Panc1 (cell line): ENCODE results near the gene ZNF346.
A peak's percentile ranks its signal among the peaks of the same experiment; 100 is the strongest.

Experiments used
- CTCF ChIP-seq: fragments of 450-650 bp; IDR thresholded peaks from 2 replicates; pipeline ENCODE4 v1.5.1; 2017; ENCODE audit warnings: mild to moderate bottlenecking
- POLR2AphosphoS5 ChIP-seq: IDR thresholded peaks from 2 replicates; pipeline ENCODE4 v1.6.1; 2012; ENCODE audit warnings: mild to moderate bottlenecking, low read depth, low read length, moderate library complexity
- SIN3A ChIP-seq: IDR thresholded peaks from 2 replicates; pipeline ENCODE4 v1.6.1; 2012; ENCODE audit warnings: low read depth, mild to moderate bottlenecking, low read length, moderate library complexity, borderline replicate concordance; ENCODE audit not compliant: insufficient read depth
- TF ChIP-seq, protein P1 (sequence below), 2 experiments: IDR thresholded peaks; 2 replicates each; pipeline ENCODE4 v1.6.1; 2011 to 2012; ENCODE audit warnings: low read depth in 2 of 2, control low read depth in 1 of 2, low read length in 1 of 2, mild to moderate bottlenecking in 1 of 2, moderate library complexity in 1 of 2; ENCODE audit not compliant: insufficient read depth in 1 of 2

GRCh38 chr5:177086654-177087397 is 64.3 kb downstream of the ZNF346 start, which contains the start of gene FGFR4:
- TF ChIP-seq POLR2AphosphoS5 (no peak), CTCF (peak; percentile 83; the same call in 1 of the 2 replicates), SIN3A (no peak)
- TF ChIP-seq, protein P1, sequence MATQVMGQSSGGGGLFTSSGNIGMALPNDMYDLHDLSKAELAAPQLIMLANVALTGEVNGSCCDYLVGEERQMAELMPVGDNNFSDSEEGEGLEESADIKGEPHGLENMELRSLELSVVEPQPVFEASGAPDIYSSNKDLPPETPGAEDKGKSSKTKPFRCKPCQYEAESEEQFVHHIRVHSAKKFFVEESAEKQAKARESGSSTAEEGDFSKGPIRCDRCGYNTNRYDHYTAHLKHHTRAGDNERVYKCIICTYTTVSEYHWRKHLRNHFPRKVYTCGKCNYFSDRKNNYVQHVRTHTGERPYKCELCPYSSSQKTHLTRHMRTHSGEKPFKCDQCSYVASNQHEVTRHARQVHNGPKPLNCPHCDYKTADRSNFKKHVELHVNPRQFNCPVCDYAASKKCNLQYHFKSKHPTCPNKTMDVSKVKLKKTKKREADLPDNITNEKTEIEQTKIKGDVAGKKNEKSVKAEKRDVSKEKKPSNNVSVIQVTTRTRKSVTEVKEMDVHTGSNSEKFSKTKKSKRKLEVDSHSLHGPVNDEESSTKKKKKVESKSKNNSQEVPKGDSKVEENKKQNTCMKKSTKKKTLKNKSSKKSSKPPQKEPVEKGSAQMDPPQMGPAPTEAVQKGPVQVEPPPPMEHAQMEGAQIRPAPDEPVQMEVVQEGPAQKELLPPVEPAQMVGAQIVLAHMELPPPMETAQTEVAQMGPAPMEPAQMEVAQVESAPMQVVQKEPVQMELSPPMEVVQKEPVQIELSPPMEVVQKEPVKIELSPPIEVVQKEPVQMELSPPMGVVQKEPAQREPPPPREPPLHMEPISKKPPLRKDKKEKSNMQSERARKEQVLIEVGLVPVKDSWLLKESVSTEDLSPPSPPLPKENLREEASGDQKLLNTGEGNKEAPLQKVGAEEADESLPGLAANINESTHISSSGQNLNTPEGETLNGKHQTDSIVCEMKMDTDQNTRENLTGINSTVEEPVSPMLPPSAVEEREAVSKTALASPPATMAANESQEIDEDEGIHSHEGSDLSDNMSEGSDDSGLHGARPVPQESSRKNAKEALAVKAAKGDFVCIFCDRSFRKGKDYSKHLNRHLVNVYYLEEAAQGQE (IDR thresholded peaks at IDR 0.05; ENCODE audit: insufficient read depth in 1 of 2, low read depth in 2 of 2, low read length in 1 of 2) = no peak
